Nucleus accumbens (tissue), 56 donors: ENCODE measurements around the gene TWNK.

Experiments used
- DNase-seq, 56 donors: peaks; one replicate each; lab custom pipeline; 2025; lab: John Stamatoyannopoulos, UW

The TWNK gene

DNA sequence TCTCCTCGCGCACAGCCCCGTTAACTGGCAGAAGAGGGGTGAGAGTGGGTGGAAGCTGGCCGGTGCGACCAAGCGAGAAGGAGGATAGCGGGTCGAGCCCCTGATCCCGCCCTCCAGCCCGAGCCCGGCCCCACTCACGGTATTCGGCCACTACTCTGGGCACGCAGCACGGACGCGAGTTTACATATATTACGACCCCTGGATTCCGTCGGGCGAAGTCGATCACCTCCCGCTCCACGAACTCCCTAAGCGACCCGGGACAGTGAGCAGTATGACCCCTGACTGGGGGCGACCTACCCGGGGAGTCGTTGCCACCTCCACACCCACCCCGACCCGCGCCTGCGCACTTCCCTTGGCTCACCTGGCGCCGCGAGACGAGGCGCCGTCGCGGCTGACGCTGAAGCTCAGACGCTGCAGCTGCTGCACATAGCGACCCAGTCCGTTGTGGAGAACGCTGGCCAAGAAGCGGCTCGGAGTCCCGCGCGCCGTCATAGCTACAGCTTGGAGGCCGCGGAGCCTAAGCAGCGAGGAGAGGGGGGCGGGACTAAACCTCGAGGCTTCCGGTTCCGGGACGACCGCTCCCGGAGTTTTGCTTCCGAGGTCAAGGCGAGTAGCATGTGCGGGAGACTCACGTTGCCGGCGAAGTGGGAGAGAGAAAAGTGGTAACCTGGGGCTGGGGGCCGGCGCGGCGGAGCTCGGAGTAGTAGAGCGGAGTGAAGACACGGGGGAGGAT lies at the start of gene TWNK, which contains the start of gene MRPL43:
TSS of gene TWNK (plus strand) at position 592 of the 733 bp plus-strand sequence. CDS start 668 bp downstream, outside the sequence.
TSS of gene MRPL43 (minus strand) at position 546 of the 733 bp plus-strand sequence. CDS start at position 492, 54 bp downstream.
- peak in 54 of 56 donors; percentile 47 to 93 (median 80) for DNase-seq

GRCh38 chr10:100939763-100940344 lies 47.5 kb upstream of the TWNK start:
- DNase-seq = no peak

GRCh38 chr10:100942229-100942628 lies 45.1 kb upstream of the TWNK start:
- no peak for DNase-seq

GRCh38 chr10:100943508-100943907 lies 43.8 kb upstream of the TWNK start:
- no peak for DNase-seq

DNA sequence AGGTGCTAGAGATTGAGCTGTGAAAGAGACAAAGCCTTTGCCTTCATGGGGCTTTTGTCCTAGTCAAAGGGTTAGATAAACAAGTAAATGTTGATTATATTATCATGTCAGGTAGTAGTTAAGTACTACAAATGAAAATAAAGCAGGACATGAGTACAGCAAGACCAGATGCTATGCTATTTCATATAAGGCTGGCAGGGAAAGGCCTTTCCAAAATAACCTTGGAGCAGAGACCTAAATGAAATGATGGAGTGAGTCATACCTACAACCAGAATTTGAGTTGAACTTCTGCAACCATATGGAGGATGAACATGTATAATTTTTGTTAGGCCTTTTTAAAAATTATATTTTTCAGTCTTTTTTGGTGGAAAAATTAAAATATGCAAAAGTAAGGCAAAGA lies 41.6 kb upstream of the TWNK start:
- DNase-seq = no peak

DNA sequence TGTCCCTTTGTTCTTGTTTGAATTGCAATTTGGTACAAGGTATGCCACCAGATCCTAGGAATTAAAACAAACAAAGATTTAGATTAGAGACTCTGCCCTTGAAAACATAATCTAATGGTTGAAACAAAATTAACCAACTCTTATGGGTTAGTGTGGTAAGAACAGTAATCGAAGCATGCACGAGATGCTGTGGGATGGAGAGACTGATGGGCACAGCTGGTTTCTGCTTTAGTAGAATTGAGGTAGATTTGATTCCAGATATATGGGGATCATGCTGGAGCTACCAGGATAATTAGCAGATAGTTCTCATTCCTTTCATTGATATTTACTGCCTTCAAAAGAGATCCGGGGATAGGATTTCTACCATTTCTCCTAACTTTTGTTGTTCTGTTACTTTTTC lies 38.4 kb upstream of the TWNK start:
- DNase-seq = no peak

- no peak for DNase-seq
Observed at GRCh38 chr10:100960251-100960650, 27.1 kb upstream of the TWNK start.

- no peak for DNase-seq
Observed at GRCh38 chr10:100962351-100963080, 24.8 kb upstream of the TWNK start.

- no peak for DNase-seq
Observed at GRCh38 chr10:100963826-100964225, 23.5 kb upstream of the TWNK start.

GRCh38 chr10:100965820-100966219 lies 21.5 kb upstream of the TWNK start:
- no peak for DNase-seq

GRCh38 chr10:100966887-100967286 lies 20.5 kb upstream of the TWNK start:
- DNase-seq = no peak

DNA sequence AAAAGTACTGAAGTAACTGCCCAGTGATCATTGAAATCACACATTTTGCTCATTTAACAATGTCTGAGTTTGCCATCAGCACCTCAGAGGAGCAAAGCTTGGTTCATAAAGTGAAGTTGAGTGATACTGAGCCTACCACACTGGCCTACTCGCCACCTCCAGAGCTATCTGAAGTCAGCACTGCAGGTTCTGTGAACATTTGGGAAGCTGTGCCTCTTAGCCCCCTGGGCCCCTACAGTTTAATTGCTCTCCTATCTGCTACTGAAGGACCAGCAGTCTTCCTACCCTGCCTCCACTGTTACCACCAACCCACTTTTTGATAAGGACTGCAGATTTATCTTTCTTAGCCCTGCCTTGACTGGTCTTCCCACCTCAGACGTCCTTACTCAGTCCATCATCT lies 20.0 kb upstream of the TWNK start:
- DNase-seq = no peak

DNA sequence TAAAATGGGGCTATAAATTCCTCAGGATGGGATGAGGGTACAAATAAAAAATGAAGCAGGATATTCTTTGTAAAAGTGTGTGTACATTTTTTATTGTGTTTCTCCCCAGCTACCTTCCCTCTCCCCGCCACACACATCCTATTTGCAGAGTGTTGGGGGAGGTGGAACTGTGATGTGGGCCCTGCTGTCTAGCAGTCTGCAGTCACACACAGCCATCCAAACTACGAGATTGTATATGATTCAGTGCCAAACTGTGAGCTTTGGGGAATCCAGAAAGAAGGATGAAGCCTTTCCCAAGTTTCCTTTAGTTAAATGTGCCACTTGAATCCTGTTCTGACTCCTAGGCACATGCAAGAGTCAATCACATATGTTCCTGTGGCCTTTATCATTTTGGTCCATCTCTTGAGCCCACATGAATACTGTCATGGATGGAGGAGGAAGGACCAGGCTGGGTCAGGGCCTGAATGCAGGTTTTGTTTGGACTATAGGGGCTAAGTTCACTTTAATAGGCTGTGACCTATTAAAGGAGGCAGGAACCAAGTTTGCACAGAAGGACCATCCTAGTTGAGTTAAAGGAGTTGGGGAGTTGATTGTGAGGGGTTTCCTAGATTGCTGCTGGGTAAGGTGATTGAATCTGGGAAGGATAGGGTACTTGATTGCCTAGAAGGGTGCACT lies 19.1 kb upstream of the TWNK start:
- DNase-seq = no peak

DNA sequence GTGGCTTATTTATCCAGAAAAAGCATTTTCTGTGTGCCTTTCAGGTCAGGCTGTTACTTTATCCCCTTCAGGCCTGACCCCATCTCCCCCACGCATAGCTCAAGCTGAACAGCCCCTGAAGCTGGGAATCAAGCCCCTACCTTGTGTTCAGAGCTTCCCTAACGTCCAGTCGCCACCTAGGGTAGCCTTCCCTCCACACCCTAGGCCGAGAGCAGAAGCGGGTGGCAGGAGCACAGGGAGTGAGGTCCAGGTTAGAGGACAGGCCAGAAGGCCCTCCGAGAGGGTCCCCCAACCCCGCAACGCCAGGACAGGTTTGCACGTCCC lies 18.5 kb upstream of the TWNK start:
- DNase-seq = no peak

- peak in 20 of 56 donors; percentile 6 to 57 (median 23) for DNase-seq
Observed at GRCh38 chr10:100969187-100970075, 17.9 kb upstream of the TWNK start, which contains the start of gene SEMA4G. SEMA4G (plus strand) TSS chr10:100969504; CDS start chr10:100972913, 3,409 bp downstream.

- peak in 5 of 56 donors; percentile 4 to 45 (median 34) for DNase-seq
Observed at GRCh38 chr10:100970076-100970913, 17.0 kb upstream of the TWNK start.

DNA sequence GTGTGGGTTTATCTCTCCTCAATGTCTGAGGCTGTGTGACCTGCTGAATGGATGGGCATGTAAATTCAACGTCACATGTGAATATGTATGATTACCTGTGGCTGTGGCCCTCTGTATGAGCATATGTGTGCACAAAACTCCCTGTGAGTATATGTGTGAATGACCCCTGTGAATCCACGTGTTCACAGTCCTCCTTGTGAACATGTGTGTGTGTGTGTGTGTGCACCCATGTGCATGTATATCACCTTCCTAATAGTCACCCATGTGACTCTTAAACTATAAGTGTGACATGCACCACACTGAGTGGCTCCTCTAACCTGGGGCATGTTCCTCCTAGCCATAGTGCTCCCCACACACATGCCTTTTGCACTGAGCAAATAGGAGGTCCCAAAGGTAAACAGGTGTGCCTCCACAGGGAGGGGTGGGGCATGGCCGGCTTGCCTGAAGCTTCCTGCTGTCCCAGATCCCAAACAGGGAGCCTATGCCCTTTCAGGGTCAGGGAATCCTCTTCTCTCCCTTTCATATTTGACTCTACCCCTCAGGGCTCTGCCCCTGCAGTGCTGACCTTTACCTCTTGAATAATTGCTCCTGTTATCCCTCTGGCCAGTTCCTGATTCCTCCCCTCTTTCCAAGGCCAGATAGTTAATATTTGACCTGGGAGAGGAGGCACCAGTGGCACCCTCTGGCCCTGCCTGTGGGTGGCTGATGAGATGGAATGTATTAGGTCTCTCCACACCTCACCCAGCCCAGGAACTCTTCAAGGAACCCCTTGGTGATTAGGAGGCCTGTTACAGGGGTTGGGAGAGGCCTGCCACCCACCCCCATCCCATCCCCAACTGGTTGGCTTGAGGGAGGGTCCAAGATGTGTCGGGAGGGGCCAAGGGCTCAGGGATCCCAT lies 16.2 kb upstream of the TWNK start:
- no peak for DNase-seq
